Stimulated activated CD4-positive, alpha-beta T cell treated with anti-CD3 and anti-CD28 coated beads, TNF-alpha, amount 100 ng/mL, for 24 hours (primary cell): ENCODE results near the gene TNRC6B.
"Not testable (repeated sequence)": the region's sequence is repeated elsewhere in the genome, so short reads cannot be mapped to it uniquely, and the experiment has no call there.

Experiments used
- DNase-seq, 3 experiments: peaks; one replicate each; pipeline ENCODE4 v3.0.0-alpha.2; 2020; ENCODE audit warnings: low read depth in 3 of 3

Gene TNRC6B

GRCh38 chr22:40183029-40183581 is 5.4 kb downstream of the TNRC6B start:
- no peak for DNase-seq

GRCh38 chr22:40183603-40184002 is 5.9 kb downstream of the TNRC6B start:
- DNase-seq: not testable (repeated sequence)

GRCh38 chr22:40187389-40187788 is 9.7 kb downstream of the TNRC6B start:
- DNase-seq: no peak

- DNase-seq: no peak
Measured at GRCh38 chr22:40189997-40190396, 12.3 kb downstream of the TNRC6B start.

GRCh38 chr22:40190501-40190900 is 12.8 kb downstream of the TNRC6B start:
- no peak for DNase-seq

GRCh38 chr22:40193429-40194421 is 16.0 kb downstream of the TNRC6B start:
- DNase-seq: no peak

- no peak for DNase-seq
Measured at GRCh38 chr22:40194656-40195055, 16.9 kb downstream of the TNRC6B start.

GRCh38 chr22:40196628-40197360 is 19.1 kb downstream of the TNRC6B start:
- DNase-seq: peak; percentile 23 to 52 (median 37)

- DNase-seq: not testable (repeated sequence)
Measured at GRCh38 chr22:40197421-40197820, 19.7 kb downstream of the TNRC6B start.

- no peak for DNase-seq
Measured at GRCh38 chr22:40198733-40199132, 21.0 kb downstream of the TNRC6B start.

GRCh38 chr22:40199223-40199622 is 21.5 kb downstream of the TNRC6B start:
- DNase-seq: no peak

GRCh38 chr22:40199852-40200251 is 22.1 kb downstream of the TNRC6B start:
- DNase-seq: no peak

- DNase-seq: no peak
Measured at GRCh38 chr22:40200795-40201530, 23.2 kb downstream of the TNRC6B start.

- no peak for DNase-seq
Measured at GRCh38 chr22:40202225-40202944, 24.7 kb downstream of the TNRC6B start.

GRCh38 chr22:40203572-40203971 is 25.8 kb downstream of the TNRC6B start:
- DNase-seq: peak in 1 of 3 experiments; percentile 8

GRCh38 chr22:40204321-40205116 is 26.8 kb downstream of the TNRC6B start:
- no peak for DNase-seq

- no peak for DNase-seq
Measured at GRCh38 chr22:40206561-40206960, 28.8 kb downstream of the TNRC6B start.

GRCh38 chr22:40210818-40211217 is 33.1 kb downstream of the TNRC6B start:
- no peak for DNase-seq

- DNase-seq: no peak
Measured at GRCh38 chr22:40211476-40212054, 33.8 kb downstream of the TNRC6B start.

- DNase-seq: no peak
Measured at GRCh38 chr22:40212121-40212520, 34.4 kb downstream of the TNRC6B start.
